Tibial nerve (tissue), 4 donors: Measurements from ENCODE around the gene LIM2.

ENCODE experiments used
- CTCF ChIP-seq, 5 experiments: fragments of 200-600 bp in 3 of 5; fragments of 450-650 bp in 2 of 5; sonication (generic) in 3 of 5; IDR thresholded peaks; one replicate each; pipeline ENCODE4 v1.5.1; 2016 to 2019; ENCODE audit warnings: antibody characterized with exemption in 5 of 5, mild to moderate bottlenecking in 3 of 5, moderate library complexity in 2 of 5
- EP300 ChIP-seq, 2 donors: sonication (generic); formaldehyde crosslinking; IDR thresholded peaks; one replicate each; pipeline ENCODE4 v1.6.1; 2017; ENCODE audit warnings: antibody characterized with exemption in 2 of 2, mild to moderate bottlenecking in 1 of 2

GRCh38 chr19:51399231-51399630 lies 11.5 kb upstream of the LIM2 start:
- TF ChIP-seq CTCF (IDR thresholded peaks at IDR 0.05) = no peak
- no peak for TF ChIP-seq EP300 (IDR thresholded peaks at IDR 0.05)
